Cardiac muscle cell (in vitro differentiated cells and primary cell): Measurements from ENCODE around the gene DDI2. TPM values are rescaled to one million over a fixed set of nuclear protein-coding genes. Genes with fewer than 3 reads are reported as not detected.
A peak's percentile ranks its signal among the peaks of the same experiment; 100 is the strongest.

Source experiments
- DNase-seq, 2 donors: peaks; one replicate each; pipeline versions ENCODE4 v3.0.0 to v3.0.0-alpha.2; 2010 to 2017; ENCODE audit warnings: low read depth in 1 of 2, low spot score in 1 of 2
- H3K27ac ChIP-seq: fragments of 200-600 bp; sonication (generic); 2 replicates; pipeline ENCODE4 v1.5.1; 2016
- H3K27me3 ChIP-seq: fragments of 200-600 bp; sonication (generic); 2 replicates; pipeline ENCODE4 v1.6.0; 2016; ENCODE audit warnings: control low read depth
- H3K36me3 ChIP-seq: fragments of 200-600 bp; sonication (generic); 2 replicates; pipeline ENCODE4 v1.5.1; 2016; ENCODE audit warnings: control low read depth
- H3K4me1 ChIP-seq: fragments of 200-600 bp; sonication (generic); 2 replicates; pipeline ENCODE4 v1.8.1; 2017; ENCODE audit warnings: low read depth, mild to moderate bottlenecking, mixed run types
- H3K4me3 ChIP-seq: fragments of 200-600 bp; sonication (generic); 2 replicates; pipeline ENCODE4 v1.5.1; 2016; ENCODE audit warnings: mild to moderate bottlenecking
- H3K9me3 ChIP-seq: fragments of 200-600 bp; sonication (generic); 2 replicates; pipeline ENCODE4 v1.5.1; 2017; ENCODE audit warnings: low read depth, mild to moderate bottlenecking, control low read depth
- CTCF ChIP-seq: IDR thresholded peaks from 2 replicates; pipeline ENCODE4 v1.5.1; 2012; ENCODE audit warnings: low read depth, mild to moderate bottlenecking, low read length
- polyA plus RNA-seq: library from polyadenylated mRNA; unstranded; fragments of >200 nt; fragmentation: Nextera tagmentation; extraction: Ambion mirVana; gene quantifications from 2 replicates; pipeline ENCODE4 v1.2.1, GENCODE V29; 2016
- total RNA-seq: library from RNA; depleted of rRNA; stranded (reverse); fragments of >200 nt; gene quantifications from 2 replicates; pipeline ENCODE4 v1.2.3, GENCODE V29; 2016

Gene DDI2
- total and polyA plus RNA-seq, 2 experiments from 2014 or later: 7.4 to 26.8 TPM

GRCh38 chr1:15705184-15705566 is 87.9 kb downstream of the DDI2 start:
- Histone ChIP-seq H3K36me3 (no peaks in the 10 kb centered on the region), H3K27ac (no peak overlapping the region), H3K9me3 (no peaks in the 10 kb centered on the region), H3K4me3 (no peak overlapping the region), H3K27me3 (no peaks in the 10 kb centered on the region), H3K4me1 (peaks cover 21% of the 10 kb centered on the region)
- DNase-seq: no peak
- TF ChIP-seq CTCF: no peak

DNA sequence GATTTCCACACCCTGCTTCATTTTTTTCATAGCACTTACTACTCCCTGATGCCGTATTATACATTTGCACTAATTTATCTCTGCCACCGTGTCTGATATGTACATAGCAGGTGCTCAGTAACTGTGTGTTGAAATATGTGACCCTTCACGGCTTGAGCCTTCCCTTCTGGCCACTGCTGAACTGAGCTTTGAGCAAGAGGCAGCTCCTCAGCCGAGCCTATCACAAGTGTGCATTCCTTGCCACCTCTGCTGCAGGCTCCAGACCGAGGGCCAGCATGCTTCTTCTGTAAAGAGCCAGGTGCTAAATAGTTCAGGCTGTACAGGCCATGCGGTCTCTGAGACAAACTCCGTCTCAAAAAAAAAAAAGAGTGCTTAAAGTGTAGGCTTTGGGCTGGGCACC is 89.5 kb downstream of the DDI2 start:
- H3K4me3 ChIP-seq: no peak overlapping the region
- H3K27ac ChIP-seq: peak overlapping the region; percentile 30
- peaks cover 19% of the 10 kb centered on the region for H3K4me1 ChIP-seq
- no peaks in the 10 kb centered on the region for H3K27me3 ChIP-seq
- no peaks in the 10 kb centered on the region for H3K9me3 ChIP-seq
- TF ChIP-seq CTCF: no peak
- DNase-seq: peak in 1 of 2 donors; percentile 49
- H3K36me3 ChIP-seq: no peaks in the 10 kb centered on the region

DNA sequence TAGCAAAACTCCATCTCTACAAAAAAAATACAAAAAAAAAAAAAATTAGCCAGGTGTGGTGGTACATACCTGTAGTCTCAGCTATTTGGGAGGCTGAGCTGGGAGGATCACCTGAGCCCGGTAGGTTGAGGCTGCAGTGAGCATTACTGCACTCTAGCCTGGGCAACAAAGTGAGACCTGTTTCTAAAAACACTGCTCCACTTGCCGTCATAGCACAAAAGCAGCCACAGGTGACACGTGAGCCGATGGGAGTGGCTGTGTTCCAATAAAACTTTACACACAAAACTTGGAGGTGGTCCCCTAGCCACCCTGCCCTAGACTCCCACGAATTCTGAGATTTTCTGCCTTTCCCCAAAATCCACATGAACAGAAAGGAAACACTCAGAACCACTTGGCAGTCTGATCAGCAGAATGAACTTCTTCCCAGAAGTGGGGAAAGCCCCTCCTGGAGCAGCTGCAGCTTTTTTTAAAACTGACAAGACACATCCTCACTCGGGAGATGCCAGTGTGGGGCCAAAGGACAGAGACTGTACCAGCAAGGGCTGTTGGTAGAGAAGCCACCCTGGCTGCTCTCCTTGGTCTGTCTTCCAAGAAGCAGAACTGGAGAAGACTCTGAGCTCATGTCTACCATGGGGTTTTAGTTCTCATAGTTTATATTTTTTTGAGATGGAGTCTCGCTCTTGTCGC is 90.1 kb downstream of the DDI2 start:
- Histone ChIP-seq H3K36me3 (no peaks in the 10 kb centered on the region), H3K9me3 (no peaks in the 10 kb centered on the region), H3K27me3 (no peaks in the 10 kb centered on the region), H3K4me1 (peaks cover 19% of the 10 kb centered on the region), H3K4me3 (no peak overlapping the region), H3K27ac (no peak overlapping the region)
- no peak for DNase-seq
- TF ChIP-seq CTCF: no peak

GRCh38 chr1:15708486-15709137 is 91.4 kb downstream of the DDI2 start:
- TF ChIP-seq CTCF: no peak
- no peak for DNase-seq
- H3K4me3 ChIP-seq: no peak overlapping the region
- H3K36me3 ChIP-seq: no peaks in the 10 kb centered on the region
- no peaks in the 10 kb centered on the region for H3K27me3 ChIP-seq
- H3K4me1 ChIP-seq: peaks cover 9% of the 10 kb centered on the region
- H3K9me3 ChIP-seq: no peaks in the 10 kb centered on the region
- no peak overlapping the region for H3K27ac ChIP-seq

GRCh38 chr1:15709226-15709625 is 92.0 kb downstream of the DDI2 start:
- Histone ChIP-seq H3K36me3 (no peaks in the 10 kb centered on the region), H3K4me3 (no peak overlapping the region)

More at GRCh38 chr1:15709226-15709625, 92.0 kb downstream of the DDI2 start:
- Histone ChIP-seq H3K9me3 (no peaks in the 10 kb centered on the region), H3K4me1 (peaks cover 8% of the 10 kb centered on the region), H3K27ac (no peak overlapping the region), H3K27me3 (no peaks in the 10 kb centered on the region)
- no peak for TF ChIP-seq CTCF
- no peak for DNase-seq
